HG02571 (cell line): ENCODE results near the gene INPP5A.

Experiments
- ATAC-seq: cut with Tn5 transposase; IDR thresholded peaks from one replicate; pipeline ENCODE4 v1.9.1; 2021; ENCODE audit warnings: mild to moderate bottlenecking, moderate library complexity; ENCODE audit not compliant: unreplicated experiment

The INPP5A gene

DNA sequence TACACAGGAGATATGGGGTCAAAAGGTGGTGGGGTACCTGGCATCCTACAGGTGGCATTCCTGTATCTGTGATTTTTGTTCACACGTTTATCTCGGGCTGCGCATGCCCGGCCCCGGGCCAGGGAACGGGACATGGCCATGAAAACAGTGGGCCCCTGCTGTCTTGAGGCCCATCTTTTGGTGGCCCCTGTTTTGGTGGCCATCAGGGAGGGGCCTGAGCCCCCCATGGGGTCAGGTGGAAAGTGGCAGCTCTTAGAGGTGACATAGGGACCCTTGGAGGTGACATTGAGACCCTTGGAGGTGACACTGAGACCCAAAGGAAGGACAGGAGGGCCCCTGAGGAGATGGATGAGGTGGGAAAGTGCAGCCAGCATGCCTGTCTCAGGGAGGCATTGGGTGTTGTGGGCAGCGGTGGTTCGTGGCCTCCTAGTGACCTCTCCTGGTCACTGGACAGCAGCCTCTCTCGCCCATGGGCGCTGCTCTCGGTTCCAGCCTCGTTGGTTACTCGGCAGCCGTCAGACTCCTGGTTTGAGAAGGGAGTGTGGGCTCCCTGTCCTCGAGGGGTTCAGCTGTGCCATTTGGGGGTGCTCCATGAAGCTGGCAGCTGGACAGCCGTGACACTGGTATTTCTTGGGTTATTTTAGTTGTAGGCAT lies 39.9 kb downstream of the INPP5A start:
- ATAC-seq, result no peak

DNA sequence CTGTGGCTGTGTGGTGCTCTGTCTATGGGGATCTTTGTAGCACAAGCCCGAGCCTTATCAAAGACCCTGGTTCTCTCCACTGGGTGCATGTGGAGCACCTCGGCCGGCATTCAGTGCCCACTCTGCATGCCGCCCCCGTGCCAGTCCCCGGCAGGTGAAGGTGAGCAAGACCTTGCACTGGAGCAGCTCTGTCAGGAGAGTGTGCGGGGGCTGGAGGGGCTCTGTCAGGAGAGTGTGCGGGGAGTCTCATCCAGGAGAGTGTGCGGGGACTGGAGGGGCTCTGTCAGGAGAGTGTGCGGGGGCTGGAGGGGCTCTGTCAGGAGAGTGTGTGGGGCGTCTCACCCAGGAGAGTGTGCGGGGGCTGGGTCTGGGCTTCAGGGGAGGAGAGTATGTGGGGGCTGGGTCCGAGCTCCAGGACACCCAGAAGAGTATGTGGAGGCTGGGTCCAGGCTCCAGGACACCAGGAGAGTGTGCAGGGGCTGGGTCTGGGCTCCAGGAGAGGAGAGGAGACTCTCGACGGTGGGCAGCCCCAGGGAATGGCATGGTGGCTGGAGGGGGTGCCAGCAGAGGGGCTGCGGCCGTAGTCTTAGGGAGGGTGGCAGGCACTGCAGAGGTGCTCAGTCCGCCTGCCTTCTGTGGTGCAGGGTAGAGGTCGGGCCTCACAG lies 40.8 kb downstream of the INPP5A start:
- no peak for ATAC-seq

DNA sequence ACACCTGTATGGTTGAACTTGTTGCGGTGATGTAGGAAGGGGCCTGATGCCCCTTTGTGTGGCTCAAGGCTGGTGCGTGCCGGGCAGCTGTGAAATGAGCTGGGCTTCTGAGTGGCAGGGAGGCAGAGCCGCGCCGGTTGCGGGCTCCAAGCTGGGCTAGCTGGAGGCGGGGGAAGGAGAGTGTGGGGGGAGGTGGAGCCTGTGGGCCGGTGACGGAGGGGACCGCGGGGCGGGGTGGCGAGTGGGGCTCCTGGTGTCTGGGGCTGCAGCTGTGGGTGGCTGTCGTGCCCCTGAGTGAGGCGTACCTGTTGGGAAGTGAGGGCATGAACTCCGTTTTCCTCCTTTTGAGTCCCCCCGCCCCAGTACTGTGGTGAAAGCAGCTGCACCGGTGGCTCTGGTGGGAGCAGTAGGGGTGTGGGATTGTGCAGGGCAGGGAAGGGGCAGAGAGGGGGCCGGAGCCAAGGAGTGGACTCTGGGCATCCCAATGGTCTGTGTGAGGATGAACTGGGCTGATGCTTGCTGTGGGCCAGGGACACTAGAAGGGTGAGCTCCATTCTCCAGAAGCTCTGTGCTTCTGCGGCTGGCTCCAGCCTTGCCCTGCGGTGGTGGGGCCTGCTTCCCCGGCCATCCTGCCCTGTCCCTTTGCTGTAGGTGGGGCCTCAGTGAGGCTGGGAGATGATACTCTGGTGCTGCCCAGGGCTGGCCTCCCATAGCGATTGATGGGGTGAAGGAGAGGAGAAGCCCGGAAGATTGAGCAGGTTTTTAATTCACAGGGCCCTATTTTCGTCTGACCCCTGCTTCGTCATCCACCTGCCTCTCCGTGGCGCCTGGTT lies 41.7 kb downstream of the INPP5A start:
- no peak for ATAC-seq

DNA sequence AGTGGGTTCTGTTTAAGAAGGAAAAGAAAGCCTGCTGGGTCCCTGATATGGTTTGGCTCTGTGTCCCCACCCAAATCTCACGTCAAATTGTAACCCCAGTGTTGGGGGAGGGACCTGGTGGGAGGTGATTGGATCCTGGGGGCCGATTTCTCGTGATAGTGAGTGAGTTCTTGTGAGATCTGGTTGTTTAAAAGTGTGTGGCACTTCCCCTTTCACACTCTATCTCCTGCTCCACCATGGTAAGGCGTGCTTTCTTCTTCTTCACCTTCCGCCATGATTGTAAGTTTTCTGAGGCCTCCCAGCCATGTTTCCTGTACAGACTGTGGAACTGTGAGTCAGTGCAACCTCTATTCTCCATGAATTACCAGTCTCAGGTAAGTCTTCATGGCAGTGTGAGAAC lies 42.6 kb downstream of the INPP5A start:
- ATAC-seq, result no peak

DNA sequence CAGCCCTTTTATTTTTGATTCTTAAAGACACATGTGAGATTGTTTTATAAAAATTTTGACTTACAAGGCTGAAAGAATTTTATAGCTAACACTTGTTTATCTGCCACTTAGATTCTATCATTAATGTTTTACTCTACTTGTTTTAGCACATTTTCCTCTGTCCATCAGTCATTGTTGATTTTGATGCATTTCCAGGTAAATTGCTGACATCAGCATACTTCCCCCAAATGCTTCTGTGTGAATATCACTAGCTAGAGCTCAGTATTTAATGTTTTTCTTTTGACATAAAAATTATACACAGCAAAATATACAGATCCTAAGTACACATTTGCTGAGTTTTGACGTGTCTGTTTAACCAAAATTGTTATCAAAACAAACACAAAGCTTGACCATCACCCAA lies 43.0 kb downstream of the INPP5A start:
- no peak for ATAC-seq

DNA sequence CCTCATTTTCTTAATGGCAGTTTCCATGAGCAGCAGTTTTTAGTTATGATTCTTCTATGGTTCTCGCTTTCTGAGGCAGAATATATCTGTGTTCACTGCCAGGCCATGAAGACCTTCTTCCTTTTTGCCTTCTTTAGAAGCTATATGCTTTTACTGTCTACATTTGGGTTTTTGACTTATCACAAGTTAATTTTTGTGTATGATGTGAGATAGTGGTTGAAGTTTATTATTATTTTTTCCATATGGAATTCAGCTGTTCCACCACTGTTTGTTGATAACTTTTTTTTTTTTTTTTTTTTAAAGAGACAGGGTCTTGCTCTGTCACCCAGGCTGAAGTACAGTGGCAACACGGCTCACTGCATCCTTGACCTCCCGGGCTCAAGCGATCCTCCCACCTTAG lies 44.5 kb downstream of the INPP5A start:
- ATAC-seq, result no peak

DNA sequence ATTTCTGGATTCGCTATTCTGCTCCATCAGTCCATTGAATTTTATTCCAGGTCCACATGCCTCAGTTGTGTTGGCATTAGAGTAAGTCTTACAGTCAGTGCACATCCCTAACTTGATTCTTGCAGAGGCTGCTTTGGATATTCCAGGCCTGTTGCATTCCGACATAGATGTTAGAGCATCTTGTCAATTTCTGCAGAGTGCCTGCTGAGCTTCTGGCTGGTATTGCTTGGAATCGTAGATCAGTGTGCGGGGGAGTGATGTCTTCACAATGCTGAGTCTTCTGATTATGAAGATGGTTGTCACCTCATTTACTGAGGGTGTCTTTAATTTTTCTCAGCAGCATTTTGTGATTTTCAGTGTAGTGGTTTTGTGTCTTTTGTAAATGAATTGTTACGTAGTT lies 45.2 kb downstream of the INPP5A start:
- ATAC-seq, result no peak

DNA sequence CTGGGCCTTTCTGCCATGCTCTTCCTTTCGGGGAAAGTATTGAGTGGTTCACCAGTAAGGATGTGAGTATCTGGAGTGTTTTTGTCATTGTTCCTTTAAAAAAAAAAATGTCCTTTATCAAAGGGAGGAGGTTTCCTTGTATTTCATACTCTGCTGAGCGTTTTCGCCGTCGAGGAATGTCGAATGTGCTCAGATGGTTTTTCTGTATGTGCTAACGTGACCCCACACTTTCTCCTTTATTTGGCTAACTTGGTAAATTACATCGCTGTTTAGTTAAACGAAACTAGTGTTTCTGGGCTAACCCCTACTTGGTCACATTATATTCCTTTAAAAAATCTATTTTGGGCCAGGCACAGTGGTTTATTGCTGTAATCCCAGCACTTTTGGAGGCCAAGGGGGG lies 45.9 kb downstream of the INPP5A start:
- no peak for ATAC-seq

DNA sequence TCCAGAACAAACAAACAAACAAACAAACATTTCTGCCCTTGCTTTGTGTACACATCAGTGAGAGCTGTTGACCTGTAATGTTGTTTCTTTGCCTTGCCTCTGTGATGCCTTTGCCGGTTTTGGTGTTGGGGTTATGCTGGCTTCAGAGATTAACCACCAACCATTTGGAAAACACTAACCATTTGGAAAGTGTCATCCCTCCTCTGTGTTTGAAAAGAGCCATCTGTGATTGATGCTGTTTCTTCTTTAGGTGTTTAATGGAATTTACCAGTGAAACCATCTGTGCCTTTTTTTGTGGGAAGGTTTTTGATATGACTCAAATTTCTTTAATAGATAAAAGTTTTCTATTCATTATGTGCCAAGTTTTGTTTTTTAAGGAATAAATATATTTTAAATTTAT lies 46.5 kb downstream of the INPP5A start:
- no peak for ATAC-seq

DNA sequence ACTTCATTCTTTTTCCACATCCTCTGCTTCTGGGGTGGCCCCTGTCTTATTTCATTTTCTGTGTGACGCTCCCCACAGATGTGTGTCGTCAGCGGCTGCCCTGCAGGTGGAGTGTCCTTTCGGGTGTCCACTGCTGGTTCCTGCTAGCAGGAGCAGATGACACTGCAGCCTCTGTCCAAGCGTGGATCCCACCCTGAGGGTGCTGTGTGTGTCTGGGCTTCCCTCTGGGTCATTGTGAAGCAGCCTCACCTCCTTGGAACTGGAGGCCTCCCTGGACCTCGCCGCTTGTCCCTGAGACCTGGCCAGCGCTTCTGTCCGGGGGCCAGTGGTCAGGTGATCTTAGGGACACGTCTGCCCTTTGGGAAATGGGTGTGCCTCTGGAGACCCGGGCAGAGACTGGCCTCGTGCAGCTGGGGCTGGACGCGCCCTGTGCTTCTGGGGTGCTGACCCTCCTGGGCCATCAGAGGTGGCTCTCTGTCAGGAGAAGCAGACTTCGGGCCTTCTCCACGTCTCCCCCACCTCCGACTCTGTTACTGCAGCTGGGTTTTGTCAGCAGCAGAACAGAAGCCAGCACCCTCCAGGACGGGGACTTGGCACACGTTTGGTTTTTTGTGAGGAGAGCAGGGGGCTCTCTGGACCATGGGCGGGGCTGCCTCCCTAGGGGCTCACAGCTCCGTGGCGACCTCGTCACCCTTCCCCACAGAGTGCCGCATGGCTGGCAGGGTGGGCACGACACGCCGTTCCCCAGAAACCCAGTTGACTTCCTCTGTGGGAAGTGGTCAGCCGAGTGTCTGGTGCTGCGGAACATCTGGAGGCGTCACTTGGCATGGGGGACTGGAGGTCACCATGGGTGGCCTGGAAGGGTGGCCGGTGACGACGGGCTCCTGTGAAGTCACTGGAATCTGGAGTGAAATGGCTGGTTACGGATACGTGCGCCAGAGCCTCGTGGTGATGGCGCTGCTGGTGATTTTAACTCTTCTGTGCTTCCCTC lies 48.4 kb downstream of the INPP5A start:
- ATAC-seq, result no peak

DNA sequence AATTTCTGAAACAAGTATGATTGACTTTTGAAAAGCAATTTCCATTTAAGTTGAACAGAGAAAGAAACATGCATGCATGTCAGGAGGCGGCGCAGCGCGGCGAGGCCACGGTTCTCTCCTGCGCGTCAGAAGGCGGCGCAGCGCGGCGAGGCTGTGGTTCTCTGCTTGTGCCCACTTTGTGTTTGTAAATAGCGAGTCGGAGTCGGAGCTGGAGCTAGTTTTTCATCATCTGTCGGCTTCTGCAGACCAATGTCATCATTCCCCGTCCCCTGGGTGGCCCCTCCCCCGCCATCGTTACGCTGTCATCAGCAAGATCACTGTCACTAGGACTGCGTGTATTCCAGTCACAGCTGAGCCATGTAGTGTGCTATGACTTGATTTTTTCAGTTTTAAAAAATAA lies 49.2 kb downstream of the INPP5A start:
- ATAC-seq, result no peak

DNA sequence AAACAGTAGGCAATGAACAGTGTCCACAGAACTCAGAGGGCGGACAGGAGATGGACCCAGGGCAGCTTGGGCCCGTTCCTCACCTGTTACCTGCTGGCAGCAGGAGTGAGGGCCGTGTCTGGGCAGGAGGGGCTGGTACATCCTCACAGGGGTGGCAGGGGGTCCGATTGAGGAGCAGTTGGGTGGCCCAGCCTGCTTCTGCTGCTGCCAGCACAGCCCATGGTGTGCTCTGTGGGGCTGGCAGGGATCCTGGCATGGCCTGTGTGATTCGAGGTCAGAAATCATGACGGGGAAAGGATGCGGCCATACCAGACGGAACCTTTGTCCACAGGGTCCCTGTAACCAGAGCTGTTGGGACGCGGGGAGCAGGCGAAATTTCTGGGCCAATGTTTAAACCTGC lies 49.6 kb downstream of the INPP5A start:
- no peak for ATAC-seq

DNA sequence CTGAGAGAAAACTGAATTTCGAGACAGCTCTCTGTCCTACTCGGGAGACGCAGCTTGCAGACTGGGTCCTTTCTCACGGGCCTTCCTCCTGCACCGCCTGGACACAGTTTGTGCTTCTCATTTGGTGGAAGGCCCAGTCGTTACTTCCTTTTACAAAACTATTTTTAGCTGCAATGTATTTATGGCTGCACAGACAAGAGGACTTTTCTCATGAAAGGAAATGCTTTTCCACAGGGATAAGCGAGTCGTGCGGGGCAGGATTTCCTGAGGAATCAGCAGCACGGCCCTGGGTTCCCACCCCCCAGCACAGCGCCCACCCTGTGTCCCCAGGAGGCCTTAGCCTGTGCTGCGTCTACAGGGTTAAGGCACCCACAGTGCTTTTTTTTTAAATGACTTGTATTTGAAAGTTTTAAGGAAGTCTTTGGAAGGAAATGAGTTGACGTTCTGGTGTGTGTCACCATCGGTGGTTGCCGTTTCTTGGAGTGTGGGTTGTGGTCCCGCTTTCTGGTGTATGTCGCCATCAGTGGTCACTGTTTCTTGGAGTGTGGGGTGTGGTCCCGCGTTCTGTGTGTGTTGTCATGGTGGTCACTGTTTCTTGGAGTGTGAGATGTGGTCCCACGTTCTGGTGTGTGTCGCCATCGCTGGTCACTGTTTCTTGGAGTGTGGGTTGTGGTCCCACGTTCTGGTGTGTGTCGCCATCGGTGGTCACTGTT lies 50.9 kb downstream of the INPP5A start:
- no peak for ATAC-seq

DNA sequence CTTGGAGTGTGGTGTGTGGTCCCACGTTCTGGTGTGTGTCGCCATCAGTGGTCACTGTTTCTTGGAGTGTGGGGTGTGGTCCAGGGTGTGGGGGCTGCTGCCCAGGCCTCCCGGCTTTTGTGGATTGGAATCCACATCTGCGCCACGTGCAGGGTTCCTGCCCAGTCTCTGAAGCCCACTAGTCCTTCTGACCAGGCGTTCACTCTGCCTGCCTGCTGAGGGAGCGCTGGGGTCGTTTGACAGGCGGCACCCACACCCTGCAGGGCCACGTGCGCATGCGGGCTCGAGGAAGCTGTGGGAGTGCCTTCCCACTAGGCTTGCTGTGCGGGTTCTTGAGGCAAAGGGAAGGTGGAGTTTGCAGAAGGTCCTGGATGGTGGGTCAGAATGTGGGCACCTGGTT lies 51.4 kb downstream of the INPP5A start:
- ATAC-seq, result no peak

DNA sequence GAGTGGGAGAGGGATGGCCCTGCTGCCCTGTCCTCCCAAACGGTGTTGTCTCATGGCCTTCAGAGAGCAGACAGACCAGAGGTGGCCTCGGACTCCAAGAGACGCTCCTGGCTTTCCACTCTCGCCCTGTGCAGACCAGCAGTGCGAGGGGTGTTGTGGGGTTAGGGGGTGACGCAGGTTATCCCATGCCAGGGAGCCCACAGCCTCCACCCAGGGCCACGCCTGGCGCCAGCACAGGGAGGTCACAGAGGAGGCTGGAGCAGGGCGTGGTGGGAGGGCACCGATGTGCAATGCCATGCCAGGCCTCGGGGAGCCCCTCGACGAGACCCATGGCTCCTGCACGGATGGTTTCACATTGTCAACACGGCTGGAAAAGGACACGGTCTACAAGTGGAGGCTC lies 52.1 kb downstream of the INPP5A start:
- ATAC-seq, result no peak

DNA sequence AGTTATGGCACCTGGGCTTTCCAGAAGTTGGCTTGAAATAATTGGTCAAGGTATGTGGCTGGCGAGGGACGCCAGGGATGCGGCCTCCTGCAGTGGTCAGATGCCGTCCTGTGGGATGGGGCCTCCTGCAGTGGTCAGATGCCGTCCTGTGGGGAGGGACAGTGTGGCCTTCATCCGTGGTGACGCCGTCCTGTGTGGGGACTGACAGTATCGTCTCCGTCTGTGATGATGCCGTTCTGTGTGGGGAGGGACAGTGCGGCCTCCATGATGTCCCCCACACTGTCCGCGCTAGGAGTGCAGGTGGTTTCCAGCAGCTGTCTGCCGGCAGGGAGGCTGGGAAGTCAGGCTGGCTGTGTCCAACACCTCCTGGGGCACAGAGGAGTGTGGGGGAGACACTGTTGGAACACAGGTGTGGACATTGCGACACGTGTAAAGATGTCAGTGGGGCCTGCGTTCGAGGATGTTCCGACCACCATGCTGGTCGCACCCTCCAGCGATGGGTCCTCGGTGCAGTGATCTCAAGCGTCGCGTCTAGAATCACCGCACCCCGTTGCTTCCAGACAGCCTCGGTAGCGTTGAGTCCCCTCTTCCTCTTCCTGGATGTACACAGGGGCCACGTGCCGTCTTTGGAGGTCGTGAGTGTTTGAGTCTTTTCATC lies 52.6 kb downstream of the INPP5A start:
- no peak for ATAC-seq

DNA sequence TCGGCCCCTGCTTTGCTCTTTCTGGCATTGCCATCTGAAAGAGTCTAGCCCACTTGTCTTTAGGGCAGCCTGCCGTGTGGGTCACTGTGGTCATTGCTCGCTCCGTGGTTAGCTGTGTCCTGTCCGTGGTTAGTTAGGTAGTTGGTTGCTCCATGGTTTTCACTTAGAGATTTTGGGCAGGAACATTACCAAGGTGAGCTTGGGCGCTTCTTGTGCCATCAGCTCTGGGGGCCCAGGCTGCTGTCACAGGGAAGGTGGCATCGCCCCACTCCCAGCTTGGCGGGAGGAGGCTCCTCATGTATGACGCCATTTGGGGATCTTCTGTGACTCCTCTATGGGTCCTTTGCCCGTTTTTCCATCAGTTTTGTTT lies 53.1 kb downstream of the INPP5A start:
- no peak for ATAC-seq

DNA sequence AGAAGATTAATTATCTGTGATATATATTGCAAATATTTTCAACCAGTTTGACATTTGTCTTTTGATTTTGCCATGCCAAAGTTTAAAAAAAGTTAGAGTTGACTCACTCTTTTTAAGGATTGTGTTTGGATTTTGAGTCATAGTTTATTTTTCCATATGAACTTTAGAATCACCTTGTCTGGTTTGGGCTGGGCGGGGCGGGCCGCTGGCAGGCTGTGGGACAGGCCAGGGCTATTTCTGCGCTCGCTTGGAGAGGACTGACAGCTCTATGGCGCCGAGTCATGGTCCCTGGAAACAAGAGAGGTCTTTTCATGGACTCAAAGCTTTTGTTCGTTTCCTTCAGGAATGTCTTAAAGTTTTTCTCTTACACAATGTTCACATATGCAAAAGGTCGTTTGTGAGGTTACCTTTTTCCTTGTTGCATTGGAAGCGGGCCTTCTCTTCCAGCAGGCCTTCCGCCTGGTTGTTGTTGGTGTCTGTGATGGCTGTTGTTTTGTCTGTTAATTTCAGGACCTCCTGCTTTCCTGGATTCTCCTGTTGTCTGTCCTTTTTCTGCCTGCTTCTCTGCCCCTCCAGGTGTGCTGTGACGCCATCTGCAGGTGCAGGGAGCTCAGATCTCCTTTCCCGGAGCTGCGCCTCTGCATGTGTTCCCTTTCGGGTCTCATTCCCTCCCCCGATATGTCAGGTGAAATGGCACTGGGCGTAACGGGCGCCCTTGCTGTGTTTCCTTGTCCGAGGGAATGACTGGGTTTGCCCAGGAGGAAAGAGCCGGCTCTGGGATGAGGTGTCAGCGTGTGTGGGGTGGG lies 53.8 kb downstream of the INPP5A start:
- no peak for ATAC-seq

DNA sequence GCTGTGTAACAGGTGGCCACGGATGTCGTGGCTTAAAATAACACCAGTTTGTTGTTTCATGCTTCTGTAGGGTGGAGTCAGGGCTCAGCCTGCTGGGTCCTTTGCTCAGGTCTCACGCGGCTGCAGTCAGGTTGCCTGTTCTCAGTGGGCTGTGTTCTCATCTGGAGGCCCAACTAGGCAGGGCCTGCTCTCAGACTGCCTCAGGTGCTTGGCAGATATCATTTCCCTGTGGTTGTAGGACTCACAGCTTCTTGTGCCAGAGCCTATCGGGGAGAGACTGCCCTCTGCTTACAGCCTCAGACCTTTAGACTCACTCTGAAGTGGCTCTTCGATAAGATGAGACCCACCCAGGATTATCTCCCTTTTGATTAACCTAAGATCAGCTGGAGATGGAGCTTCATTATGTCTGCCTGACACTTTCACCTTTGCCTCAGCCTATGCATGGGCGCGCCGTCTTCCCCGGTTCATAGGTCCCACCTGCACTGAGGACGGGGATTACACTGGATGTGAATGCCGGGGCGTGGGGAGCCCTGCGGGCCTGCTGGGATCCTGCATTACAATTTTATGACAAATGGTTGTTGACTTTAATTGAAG lies 55.3 kb downstream of the INPP5A start:
- no peak for ATAC-seq
